Spleen (tissue), 7 donors: ENCODE results near the gene MBNL2.

Experiments used
- POLR2A ChIP-seq, 3 donors: fragments of 450-650 bp; IDR thresholded peaks; one replicate each; pipeline ENCODE4 v1.5.1; 2017; ENCODE audit warnings: antibody characterized with exemption in 3 of 3, mild to moderate bottlenecking in 1 of 3
- TF ChIP-seq, protein P1 (sequence below), 11 experiments: fragments of 200-600 bp in 7 of 11; fragments of 450-650 bp in 4 of 11; sonication (generic) in 4 of 11; IDR thresholded peaks in 8 of 11; conservative IDR thresholded peaks in 3 of 11; 1 replicate in 7 of 11; 2 replicates in 4 of 11; pipeline versions ENCODE4 v1.4.0 to v1.8.0; 2016 to 2021; ENCODE audit warnings: antibody characterized with exemption in 11 of 11, inconsistent platforms in 4 of 11, mild to moderate bottlenecking in 1 of 11
- donor health status: DM: no; HTN: no; CAD: no; lungs with moderate emphysema.
- donor health status: DM: no; HTN: no; CAD: no.
- donor health status: DM: no; HTN: no; CAD: no.

DNA sequence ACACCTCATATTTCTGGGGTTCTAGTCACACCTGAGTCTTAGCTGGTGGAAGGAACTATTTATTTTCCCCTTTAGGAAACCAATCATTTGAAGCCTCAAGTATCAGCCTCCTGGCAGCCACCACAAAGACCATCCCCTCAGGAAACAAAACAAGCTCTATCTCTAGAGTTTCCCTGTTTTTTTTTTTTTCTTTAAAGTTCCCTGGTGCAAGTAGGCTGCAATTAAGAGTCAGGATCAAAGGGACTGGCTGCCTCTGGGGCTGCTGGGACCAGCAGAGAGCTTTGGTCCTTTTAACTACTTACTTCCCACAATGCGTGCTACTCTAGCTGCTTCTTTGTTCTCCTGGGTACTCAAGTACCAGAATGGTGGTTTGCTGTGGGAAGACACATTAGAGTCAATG lies 11.4 kb downstream of the MBNL2 start:
- TF ChIP-seq, protein P1, sequence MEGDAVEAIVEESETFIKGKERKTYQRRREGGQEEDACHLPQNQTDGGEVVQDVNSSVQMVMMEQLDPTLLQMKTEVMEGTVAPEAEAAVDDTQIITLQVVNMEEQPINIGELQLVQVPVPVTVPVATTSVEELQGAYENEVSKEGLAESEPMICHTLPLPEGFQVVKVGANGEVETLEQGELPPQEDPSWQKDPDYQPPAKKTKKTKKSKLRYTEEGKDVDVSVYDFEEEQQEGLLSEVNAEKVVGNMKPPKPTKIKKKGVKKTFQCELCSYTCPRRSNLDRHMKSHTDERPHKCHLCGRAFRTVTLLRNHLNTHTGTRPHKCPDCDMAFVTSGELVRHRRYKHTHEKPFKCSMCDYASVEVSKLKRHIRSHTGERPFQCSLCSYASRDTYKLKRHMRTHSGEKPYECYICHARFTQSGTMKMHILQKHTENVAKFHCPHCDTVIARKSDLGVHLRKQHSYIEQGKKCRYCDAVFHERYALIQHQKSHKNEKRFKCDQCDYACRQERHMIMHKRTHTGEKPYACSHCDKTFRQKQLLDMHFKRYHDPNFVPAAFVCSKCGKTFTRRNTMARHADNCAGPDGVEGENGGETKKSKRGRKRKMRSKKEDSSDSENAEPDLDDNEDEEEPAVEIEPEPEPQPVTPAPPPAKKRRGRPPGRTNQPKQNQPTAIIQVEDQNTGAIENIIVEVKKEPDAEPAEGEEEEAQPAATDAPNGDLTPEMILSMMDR (IDR thresholded peaks at IDR 0.05 in 8 of 11, conservative IDR thresholded peaks at IDR 0.05 in 3 of 11): no peak
- TF ChIP-seq POLR2A (IDR thresholded peaks at IDR 0.05): no peak
